22Rv1 (cell line): Measurements from ENCODE around the gene SLC25A42.

ENCODE experiments used
- H3K27ac ChIP-seq: fragments of 450-650 bp; 2 replicates; pipeline ENCODE4 v1.5.1; 2017
- CTCF ChIP-seq: fragments of 450-650 bp; IDR thresholded peaks from 2 replicates; pipeline ENCODE4 v1.5.1; 2017; ENCODE audit warnings: mild to moderate bottlenecking
- ZFX ChIP-seq: fragments of 450-650 bp; IDR thresholded peaks from 2 replicates; pipeline ENCODE4 v1.6.1; 2017; ENCODE audit warnings: antibody characterized with exemption, borderline replicate concordance

The SLC25A42 gene

GRCh38 chr19:19064811-19065745 is 1.3 kb downstream of the SLC25A42 start:
- TF ChIP-seq CTCF = no peak
- TF ChIP-seq ZFX = no peak
- H3K27ac ChIP-seq = no peak overlapping the region

GRCh38 chr19:19067276-19068072 is 3.7 kb downstream of the SLC25A42 start:
- no peak overlapping the region for H3K27ac ChIP-seq
- TF ChIP-seq CTCF = no peak
- no peak for TF ChIP-seq ZFX

- no peak overlapping the region for H3K27ac ChIP-seq
- TF ChIP-seq ZFX (no peak), CTCF (no peak)
Observed at GRCh38 chr19:19068659-19069654, 5.2 kb downstream of the SLC25A42 start.

- H3K27ac ChIP-seq = no peak overlapping the region
- no peak for TF ChIP-seq ZFX
- TF ChIP-seq CTCF = no peak
Observed at GRCh38 chr19:19071897-19072296, 8.1 kb downstream of the SLC25A42 start.

GRCh38 chr19:19074196-19074882 is 10.5 kb downstream of the SLC25A42 start:
- no peak for TF ChIP-seq CTCF
- no peak for TF ChIP-seq ZFX
- H3K27ac ChIP-seq = no peak overlapping the region

GRCh38 chr19:19075126-19075525 is 11.3 kb downstream of the SLC25A42 start:
- no peak for TF ChIP-seq ZFX
- TF ChIP-seq CTCF = no peak
- H3K27ac ChIP-seq = no peak overlapping the region
